Mesendoderm (in vitro differentiated cells): ENCODE data around the gene MYB. TPM values are rescaled to one million over a fixed set of nuclear protein-coding genes. Genes with fewer than 3 reads are reported as not detected.

ENCODE experiments used
- DNase-seq: peaks from one replicate; pipeline ENCODE4 v3.0.0; 2013
- H2AK5ac ChIP-seq: 2 replicates; pipeline ENCODE4 v1.6.1; 2013; ENCODE audit warnings: low read length, inconsistent platforms
- H2BK120ac ChIP-seq: 2 replicates; pipeline ENCODE4 v1.6.1; 2013; ENCODE audit warnings: low read depth, mild to moderate bottlenecking, low read length, moderate library complexity, mixed read lengths
- H2BK15ac ChIP-seq: replicated peaks from 2 replicates; pipeline ENCODE4 v1.6.1; 2013; ENCODE audit warnings: low read depth, mild to moderate bottlenecking, moderate library complexity
- H2BK5ac ChIP-seq: 2 replicates; pipeline ENCODE4 v1.6.1; 2013; ENCODE audit warnings: low read length, inconsistent platforms
- H3K18ac ChIP-seq: 2 replicates; pipeline ENCODE4 v1.6.1; 2013; ENCODE audit warnings: mild to moderate bottlenecking, low read length, mixed read lengths
- H3K23ac ChIP-seq: one replicate; pipeline ENCODE4 v1.6.1; 2013; ENCODE audit warnings: low read length
- H3K27ac ChIP-seq: 2 replicates; pipeline ENCODE4 v1.5.1; 2013; ENCODE audit warnings: low read depth, mild to moderate bottlenecking, inconsistent platforms, low read length, moderate library complexity
- H3K27me3 ChIP-seq: 2 replicates; pipeline ENCODE4 v1.6.1; 2013; ENCODE audit warnings: low read length, control low read depth, mild to moderate bottlenecking, inconsistent platforms; ENCODE audit not compliant: insufficient read depth, poor library complexity
- H3K36me3 ChIP-seq: 2 replicates; pipeline ENCODE4 v1.6.1; 2013; ENCODE audit warnings: low read length, inconsistent platforms; ENCODE audit not compliant: control insufficient read depth, insufficient read depth
- H3K4ac ChIP-seq: one replicate; pipeline ENCODE4 v1.6.1; 2013; ENCODE audit warnings: low read depth, mild to moderate bottlenecking, low read length, moderate library complexity
- H3K4me1 ChIP-seq: 2 replicates; pipeline ENCODE4 v1.6.1; 2013; ENCODE audit warnings: low read depth, low read length, inconsistent platforms; ENCODE audit not compliant: control insufficient read depth
- H3K4me2 ChIP-seq: 2 replicates; pipeline ENCODE4 v1.6.1; 2013; ENCODE audit warnings: low read length
- H3K4me3 ChIP-seq: 2 replicates; pipeline ENCODE4 v1.5.1; 2013; ENCODE audit warnings: mild to moderate bottlenecking, low read length
- H3K56ac ChIP-seq: one replicate; pipeline ENCODE4 v1.6.1; 2013; ENCODE audit warnings: low read length
- H3K79me1 ChIP-seq: 2 replicates; pipeline ENCODE4 v1.6.1; 2013; ENCODE audit warnings: low read length, inconsistent platforms
- H3K79me2 ChIP-seq: 2 replicates; pipeline ENCODE4 v1.6.1; 2013; ENCODE audit warnings: mild to moderate bottlenecking, low read length; ENCODE audit not compliant: control insufficient read depth, insufficient read depth
- H3K9ac ChIP-seq: 2 replicates; pipeline ENCODE4 v1.6.1; 2013; ENCODE audit warnings: low read length, inconsistent platforms
- H4K5ac ChIP-seq: one replicate; pipeline ENCODE4 v1.6.1; 2013; ENCODE audit warnings: low read length
- H4K8ac ChIP-seq: one replicate; pipeline ENCODE4 v1.6.1; 2013; ENCODE audit warnings: low read depth, mild to moderate bottlenecking, control low read depth, low read length, moderate library complexity
- WGBS: extraction: QIAGEN DNeasy Blood & Tissue Kit; methylation state at CpG from one replicate; pipeline ENCODE4 v1.1.7; 2013; ENCODE audit warnings: low lambda C conversion rate, missing lambda C conversion rate; ENCODE audit not compliant: insufficient coverage; ENCODE audit errors: extremely low coverage; 5-methylcytosine and 5-hydroxymethylcytosine counted together
- polyA plus RNA-seq, 2 experiments: library from polyadenylated mRNA; stranded (reverse); fragments of 200-250 nt; gene quantifications; one replicate each; pipeline ENCODE4 v1.2.3, GENCODE V29; 2013

The MYB gene
- 0.80 TPM for polyA plus RNA-seq (2013, experiment 1 of 2)
- 0.66 TPM for polyA plus RNA-seq (2013, experiment 2 of 2)

GRCh38 chr6:135180542-135181332 lies at the start of gene MYB:
TSS of gene MYB (plus strand) at chr6:135181308. CDS start at chr6:135181514, 206 bp downstream.
- peak within 1 kb of the TSS; percentile 59 for H3K4me3 ChIP-seq
- WGBS = no CpG with 5 or more reads among the region's 75 CpGs

GRCh38 chr6:135132776-135133175 lies 48.3 kb upstream of the MYB start:
- Histone ChIP-seq H4K5ac (no peak overlapping the region), H3K4me3 (no peak overlapping the region), H3K79me2 (no peaks in the 10 kb centered on the region), H3K56ac (no peak overlapping the region), H3K4ac (no peak overlapping the region), H2AK5ac (no peak overlapping the region), H3K79me1 (no peaks in the 10 kb centered on the region), H2BK15ac (no peak overlapping the region), H3K18ac (no peak overlapping the region), H4K8ac (no peak overlapping the region), H3K4me1 (no peaks in the 10 kb centered on the region), H3K36me3 (no peaks in the 10 kb centered on the region), H3K9ac (no peak overlapping the region), H3K27ac (no peak overlapping the region), H2BK5ac (no peak overlapping the region), H3K4me2 (no peak overlapping the region), H2BK120ac (no peak overlapping the region), H3K23ac (no peak overlapping the region), H3K27me3 (no peaks in the 10 kb centered on the region)
- WGBS = no CpG with 5 or more reads among the region's 2 CpGs
- DNase-seq = no peak

More at GRCh38 chr6:135180542-135181332, at the start of gene MYB:
- Histone ChIP-seq H2BK120ac (no peak within 1 kb of the TSS), H2AK5ac (no peak within 1 kb of the TSS), H3K4ac (peak within 1 kb of the TSS; percentile 74), H2BK15ac (no peak within 1 kb of the TSS), H3K4me1 (no peaks in the 10 kb centered on the region), H3K4me2 (peak within 1 kb of the TSS; percentile 97), H3K27me3 (peaks cover 18% of the 10 kb centered on the region), H3K18ac (peak within 1 kb of the TSS; percentile 94), H3K56ac (peak within 1 kb of the TSS; percentile 86), H2BK5ac (no peak within 1 kb of the TSS), H3K9ac (peak within 1 kb of the TSS; percentile 85), H4K8ac (no peak within 1 kb of the TSS), H3K79me1 (no peaks in the 10 kb centered on the region), H4K5ac (no peak within 1 kb of the TSS), H3K27ac (no peak within 1 kb of the TSS), H3K23ac (peak within 1 kb of the TSS; percentile 24), H3K36me3 (no peaks in the 10 kb centered on the region), H3K79me2 (no peaks in the 10 kb centered on the region)
- peak; percentile 78 for DNase-seq

GRCh38 chr6:135135835-135136234 lies 45.3 kb upstream of the MYB start:
- H3K79me2 ChIP-seq = no peaks in the 10 kb centered on the region
- H4K8ac ChIP-seq = no peak overlapping the region
- no peak overlapping the region for H2AK5ac ChIP-seq
- no peak overlapping the region for H3K23ac ChIP-seq
- H2BK120ac ChIP-seq = no peak overlapping the region
- no peaks in the 10 kb centered on the region for H3K36me3 ChIP-seq
- no peak overlapping the region for H3K27ac ChIP-seq
- H3K9ac ChIP-seq = no peak overlapping the region
- H3K4me2 ChIP-seq = no peak overlapping the region
- no peak overlapping the region for H3K18ac ChIP-seq
- no peaks in the 10 kb centered on the region for H3K27me3 ChIP-seq
- H3K4me3 ChIP-seq = no peak overlapping the region
- H4K5ac ChIP-seq = no peak overlapping the region
- no peak for DNase-seq
- H2BK5ac ChIP-seq = no peak overlapping the region
- H3K4ac ChIP-seq = no peak overlapping the region
- no peaks in the 10 kb centered on the region for H3K79me1 ChIP-seq
- no peaks in the 10 kb centered on the region for H3K4me1 ChIP-seq
- no peak overlapping the region for H2BK15ac ChIP-seq
- H3K56ac ChIP-seq = no peak overlapping the region
- no CpG with 5 or more reads among the region's 4 CpGs for WGBS

- H2BK120ac ChIP-seq = no peak overlapping the region
- no peaks in the 10 kb centered on the region for H3K36me3 ChIP-seq
- H3K18ac ChIP-seq = no peak overlapping the region
- H4K8ac ChIP-seq = no peak overlapping the region
- no peaks in the 10 kb centered on the region for H3K79me2 ChIP-seq
- no peak overlapping the region for H2AK5ac ChIP-seq
- H3K27me3 ChIP-seq = no peaks in the 10 kb centered on the region
- H3K4me1 ChIP-seq = no peaks in the 10 kb centered on the region
- no peak overlapping the region for H3K4ac ChIP-seq
- no CpG with 5 or more reads among the region's 1 CpG for WGBS
- H3K4me2 ChIP-seq = no peak overlapping the region
- H3K56ac ChIP-seq = no peak overlapping the region
- H4K5ac ChIP-seq = no peak overlapping the region
- H2BK15ac ChIP-seq = no peak overlapping the region
- H3K79me1 ChIP-seq = no peaks in the 10 kb centered on the region
- DNase-seq = no peak
- H2BK5ac ChIP-seq = no peak overlapping the region
- no peak overlapping the region for H3K9ac ChIP-seq
- H3K27ac ChIP-seq = no peak overlapping the region
- H3K4me3 ChIP-seq = no peak overlapping the region
- H3K23ac ChIP-seq = no peak overlapping the region
These were observed 43.3 kb upstream of the MYB start for GRCh38 chr6:135137826-135138225.

GRCh38 chr6:135141182-135141581 lies 39.9 kb upstream of the MYB start:
- no peak overlapping the region for H3K4me2 ChIP-seq
- no peaks in the 10 kb centered on the region for H3K79me2 ChIP-seq
- no peak overlapping the region for H4K5ac ChIP-seq
- H3K4ac ChIP-seq = no peak overlapping the region
- H2AK5ac ChIP-seq = no peak overlapping the region
- no peak overlapping the region for H3K18ac ChIP-seq
- no peaks in the 10 kb centered on the region for H3K27me3 ChIP-seq
- no peak overlapping the region for H2BK5ac ChIP-seq
- H3K56ac ChIP-seq = no peak overlapping the region
- no peaks in the 10 kb centered on the region for H3K79me1 ChIP-seq
- no peaks in the 10 kb centered on the region for H3K36me3 ChIP-seq
- no peak overlapping the region for H3K4me3 ChIP-seq
- H3K4me1 ChIP-seq = no peaks in the 10 kb centered on the region
- no CpG with 5 or more reads among the region's 4 CpGs for WGBS
- H3K23ac ChIP-seq = no peak overlapping the region
- no peak for DNase-seq
- no peak overlapping the region for H2BK15ac ChIP-seq
- H3K9ac ChIP-seq = no peak overlapping the region
- H4K8ac ChIP-seq = no peak overlapping the region
- no peak overlapping the region for H2BK120ac ChIP-seq
- H3K27ac ChIP-seq = no peak overlapping the region

- Histone ChIP-seq H2BK15ac (no peak overlapping the region), H3K4me1 (peaks cover 4% of the 10 kb centered on the region), H3K79me1 (no peaks in the 10 kb centered on the region)
These were observed 39.4 kb upstream of the MYB start for GRCh38 chr6:135141728-135142127.

More at GRCh38 chr6:135141728-135142127, 39.4 kb upstream of the MYB start:
- H3K4me3 ChIP-seq = no peak overlapping the region
- no peaks in the 10 kb centered on the region for H3K36me3 ChIP-seq
- no peak overlapping the region for H2AK5ac ChIP-seq
- no peak overlapping the region for H4K8ac ChIP-seq
- H3K27me3 ChIP-seq = no peaks in the 10 kb centered on the region
- H2BK120ac ChIP-seq = no peak overlapping the region
- H3K4ac ChIP-seq = no peak overlapping the region
- no peak overlapping the region for H3K56ac ChIP-seq
- H3K23ac ChIP-seq = no peak overlapping the region
- H3K4me2 ChIP-seq = no peak overlapping the region
- no peak overlapping the region for H2BK5ac ChIP-seq
- no peak overlapping the region for H3K9ac ChIP-seq
- H3K18ac ChIP-seq = no peak overlapping the region
- H3K79me2 ChIP-seq = no peaks in the 10 kb centered on the region
- no peak overlapping the region for H3K27ac ChIP-seq
- DNase-seq = no peak
- no peak overlapping the region for H4K5ac ChIP-seq
